Common myeloid progenitor, CD34-positive (primary cell): ENCODE data around the gene PCDHB12.
"Not testable (repeated sequence)": the region's sequence is repeated elsewhere in the genome, so short reads cannot be mapped to it uniquely, and the experiment has no call there.

Experiments used
- CTCF ChIA-PET: fragments of 350-600 bp; sonication (Branson Sonifier 250); formaldehyde crosslinking; loops from one replicate; lab custom pipeline; 2021; ENCODE audit warnings: antibody characterized with exemption; lab: Charles Lee
- POLR2A ChIA-PET: fragments of 350-600 bp; sonication (Branson Sonifier 250); formaldehyde crosslinking; loops from one replicate; lab custom pipeline; 2021; ENCODE audit warnings: antibody characterized with exemption; lab: Charles Lee
- DNase-seq, 3 donors: peaks; one replicate each; pipeline versions ENCODE4 v3.0.0 to v3.0.0-alpha.2; 2013
- H3K27ac ChIP-seq, 2 experiments: 1 replicate in 1 of 2; 2 replicates in 1 of 2; pipeline ENCODE4 v1.7.0; 2013; ENCODE audit warnings: inconsistent platforms in 2 of 2, low read length in 2 of 2, mild to moderate bottlenecking in 2 of 2, low read depth in 1 of 2, moderate library complexity in 1 of 2; ENCODE audit not compliant: severe bottlenecking in 2 of 2, insufficient read depth in 1 of 2, poor library complexity in 1 of 2
- H3K27me3 ChIP-seq, 5 experiments: replicated peaks in 2 of 5; 1 replicate in 3 of 5; 2 replicates in 2 of 5; pipeline versions ENCODE4 v1.6.1 to v1.7.0; 2013; ENCODE audit warnings: low read length in 4 of 5, mild to moderate bottlenecking in 2 of 5, moderate library complexity in 2 of 5, inconsistent platforms in 1 of 5; ENCODE audit not compliant: insufficient read depth in 5 of 5, control insufficient read depth in 4 of 5
- H3K36me3 ChIP-seq, 4 experiments: 1 replicate in 2 of 4; 2 replicates in 2 of 4; pipeline versions ENCODE4 v1.6.1 to v1.7.0; 2013; ENCODE audit warnings: low read length in 3 of 4, control low read depth in 1 of 4, mild to moderate bottlenecking in 1 of 4; ENCODE audit not compliant: control insufficient read depth in 4 of 4, insufficient read depth in 4 of 4
- H3K4me1 ChIP-seq, 4 experiments: 1 replicate in 3 of 4; 2 replicates in 1 of 4; pipeline versions ENCODE4 v1.6.1 to v1.7.1; 2013; ENCODE audit warnings: low read length in 3 of 4, mild to moderate bottlenecking in 3 of 4, control low read depth in 1 of 4, inconsistent platforms in 1 of 4, moderate library complexity in 1 of 4; ENCODE audit not compliant: control insufficient read depth in 4 of 4, insufficient read depth in 4 of 4; ENCODE audit errors: control extremely low read depth in 1 of 4
- H3K4me3 ChIP-seq, 7 experiments: 1 replicate in 4 of 7; 2 replicates in 3 of 7; pipeline versions ENCODE4 v1.5.1 to v1.7.0; 2013; ENCODE audit warnings: mild to moderate bottlenecking in 7 of 7, low read length in 6 of 7, moderate library complexity in 6 of 7, inconsistent platforms in 2 of 7, low read depth in 2 of 7, control low read depth in 1 of 7; ENCODE audit not compliant: insufficient read depth in 4 of 7, control insufficient read depth in 1 of 7; ENCODE audit errors: extremely low read depth in 1 of 7
- H3K9me3 ChIP-seq, 5 experiments: 1 replicate in 4 of 5; 2 replicates in 1 of 5; pipeline versions ENCODE4 v1.6.1 to v1.7.1; 2013; ENCODE audit warnings: low read length in 4 of 5, mild to moderate bottlenecking in 2 of 5, inconsistent platforms in 1 of 5, low read depth in 1 of 5, moderate library complexity in 1 of 5; ENCODE audit not compliant: control insufficient read depth in 4 of 5, insufficient read depth in 2 of 5; ENCODE audit errors: control extremely low read depth in 1 of 5
- WGBS: methylation state at CpG from one replicate; pipeline ENCODE4 v1.1.5; 2013; ENCODE audit not compliant: insufficient coverage; 5-methylcytosine and 5-hydroxymethylcytosine counted together

The PCDHB12 gene

DNA sequence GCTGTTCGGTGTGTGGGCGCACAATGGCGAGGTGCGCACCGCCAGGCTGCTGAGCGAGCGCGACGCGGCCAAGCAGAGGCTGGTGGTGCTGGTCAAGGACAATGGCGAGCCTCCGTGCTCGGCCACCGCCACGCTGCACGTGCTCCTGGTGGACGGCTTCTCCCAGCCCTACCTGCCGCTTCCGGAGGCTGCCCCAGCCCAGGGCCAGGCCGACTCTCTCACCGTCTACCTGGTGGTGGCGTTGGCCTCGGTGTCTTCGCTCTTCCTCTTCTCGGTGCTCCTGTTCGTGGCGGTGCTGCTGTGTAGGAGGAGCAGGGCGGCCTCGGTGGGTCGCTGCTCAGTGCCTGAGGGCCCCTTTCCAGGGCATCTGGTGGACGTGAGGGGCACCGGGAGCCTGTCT is 28.6 kb upstream of the PCDHB12 start:
- H3K27ac ChIP-seq, H3K4me3 ChIP-seq, POLR2A ChIA-PET, H3K4me1 ChIP-seq, DNase-seq, CTCF ChIA-PET, H3K36me3 ChIP-seq: not testable (repeated sequence)
- Histone ChIP-seq H3K9me3 (peaks cover 7 to 44% (median 29%) of the 10 kb centered on the region in 5 experiments), H3K27me3 (peaks cover 5 to 51% (median 24%) of the 10 kb centered on the region in 5 experiments)
- 27% methylated on average over 22 of the region's 32 CpGs for WGBS

DNA sequence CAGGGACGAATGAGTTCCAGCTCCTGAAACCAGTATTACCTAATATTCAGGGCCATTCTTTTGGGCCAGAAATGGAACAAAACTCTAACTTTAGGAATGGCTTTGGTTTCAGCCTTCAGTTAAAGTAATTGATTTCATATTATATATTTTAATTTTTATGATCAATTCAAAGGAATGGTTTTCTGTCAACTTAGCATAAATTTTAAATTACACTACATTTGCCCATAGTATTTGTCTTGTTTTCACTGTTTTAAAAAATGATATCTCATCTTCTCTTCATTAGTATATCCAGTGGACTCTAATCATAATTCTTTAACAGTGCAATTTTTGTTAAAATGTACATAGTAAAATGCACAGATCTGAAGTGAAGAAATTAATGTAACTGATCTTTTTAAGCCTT is 28.2 kb upstream of the PCDHB12 start:
- no CpG with 5 or more reads among the region's 1 CpG for WGBS
- Histone ChIP-seq H3K4me3 (no peak overlapping the region), H3K36me3 (no peaks in the 10 kb centered on the region), H3K4me1 (no peaks in the 10 kb centered on the region), H3K9me3 (peaks cover 7 to 40% (median 26%) of the 10 kb centered on the region in 5 experiments), H3K27me3 (peaks cover 4 to 49% (median 21%) of the 10 kb centered on the region in 5 experiments), H3K27ac (no peak overlapping the region)
- DNase-seq = no peak
- CTCF ChIA-PET = no interaction called here
- POLR2A ChIA-PET = no interaction called here

DNA sequence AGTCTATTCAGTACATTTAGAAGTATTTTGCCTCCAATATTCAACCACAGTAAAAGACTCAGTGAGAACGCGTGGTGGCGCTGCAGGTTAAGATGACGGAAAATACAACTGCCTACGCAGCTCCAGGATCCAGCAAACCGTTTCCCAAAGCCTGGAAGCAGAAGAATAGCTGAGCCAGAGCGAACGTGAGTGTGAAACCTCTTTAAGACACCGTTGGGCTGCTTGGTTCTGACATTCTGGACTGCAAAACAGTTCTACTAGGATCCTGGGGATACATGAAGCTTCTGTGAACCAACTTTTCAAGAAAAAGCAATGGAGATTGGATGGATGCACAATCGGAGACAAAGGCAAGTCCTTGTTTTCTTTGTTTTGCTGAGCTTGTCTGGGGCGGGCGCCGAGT is 26.3 kb upstream of the PCDHB12 start, which contains the start of gene PCDHB16:
Gene PCDHB16, plus strand, starts transcription at position 140 of the 400 bp plus-strand sequence. Its CDS starts 173 bp downstream, at position 313.
- CTCF ChIA-PET = no interaction called here

GRCh38 chr5:141184117-141184855 is 24.2 kb upstream of the PCDHB12 start:
- DNase-seq, H3K4me1 ChIP-seq, H3K4me3 ChIP-seq, CTCF ChIA-PET, H3K36me3 ChIP-seq, H3K27ac ChIP-seq, POLR2A ChIA-PET: not testable (repeated sequence)
- H3K9me3 ChIP-seq = peaks cover 4 to 33% (median 26%) of the 10 kb centered on the region in 5 experiments
- WGBS = 30% methylated on average over 8 of the region's 69 CpGs
- peaks cover 2 to 54% (median 17%) of the 10 kb centered on the region in 5 experiments for H3K27me3 ChIP-seq

More for the DNA sequence above, 26.3 kb upstream of the PCDHB12 start, which contains the start of gene PCDHB16:
- Histone ChIP-seq H3K27me3 (peaks cover 2 to 51% (median 19%) of the 10 kb centered on the region in 5 experiments), H3K36me3 (no peaks in the 10 kb centered on the region), H3K4me1 (no peaks in the 10 kb centered on the region), H3K4me3 (no peak within 1 kb of the TSS), H3K27ac (no peak within 1 kb of the TSS), H3K9me3 (peaks cover 4 to 37% (median 30%) of the 10 kb centered on the region in 5 experiments)
- POLR2A ChIA-PET = no interaction called here
- 15% methylated on average over 11 of the region's 13 CpGs for WGBS
- no peak for DNase-seq

- peak in 2 of 3 donors; percentile 19 to 20 for DNase-seq
- Histone ChIP-seq H3K4me1 (no peaks in the 10 kb centered on the region), H3K27me3 (peaks cover 5 to 52% (median 15%) of the 10 kb centered on the region in 5 experiments), H3K4me3 (no peak within 1 kb of the TSS), H3K27ac (no peak within 1 kb of the TSS), H3K36me3 (no peaks in the 10 kb centered on the region), H3K9me3 (peaks cover 0 to 30% (median 21%) of the 10 kb centered on the region in 5 experiments)
- ChIA-PET POLR2A (interaction anchor here (0.6 kb wide), 1 partner anchor 127 kb away, joined by 6 read pairs; no protein-coding TSS in a partner anchor), CTCF (no interaction called here)
- 25% methylated on average over 6 of the region's 9 CpGs for WGBS
Observed at GRCh38 chr5:141186897-141187512, 21.5 kb upstream of the PCDHB12 start, which contains the start of gene PCDHB9. Gene PCDHB9 (plus strand): TSS chr5:141187161. CDS start chr5:141187319, 158 bp downstream.

- POLR2A ChIA-PET, CTCF ChIA-PET: not testable (repeated sequence)
- 23% methylated on average over 5 of the region's 37 CpGs for WGBS
Observed at GRCh38 chr5:141188682-141189081, 19.8 kb upstream of the PCDHB12 start.

More at GRCh38 chr5:141188682-141189081, 19.8 kb upstream of the PCDHB12 start:
- H3K27me3 ChIP-seq = peaks cover 5 to 49% (median 10%) of the 10 kb centered on the region in 5 experiments
- not testable (repeated sequence) for H3K27ac ChIP-seq, H3K4me1 ChIP-seq, DNase-seq, H3K4me3 ChIP-seq, H3K36me3 ChIP-seq
- peaks cover 0 to 20% (median 14%) of the 10 kb centered on the region in 5 experiments for H3K9me3 ChIP-seq
